HG02973 (cell line): ENCODE results near the gene TNS3.

Source experiments
- ATAC-seq: cut with Tn5 transposase; IDR thresholded peaks from one replicate; pipeline ENCODE4 v1.9.1; 2021; ENCODE audit warnings: moderate library complexity; ENCODE audit not compliant: unreplicated experiment

The TNS3 gene

DNA sequence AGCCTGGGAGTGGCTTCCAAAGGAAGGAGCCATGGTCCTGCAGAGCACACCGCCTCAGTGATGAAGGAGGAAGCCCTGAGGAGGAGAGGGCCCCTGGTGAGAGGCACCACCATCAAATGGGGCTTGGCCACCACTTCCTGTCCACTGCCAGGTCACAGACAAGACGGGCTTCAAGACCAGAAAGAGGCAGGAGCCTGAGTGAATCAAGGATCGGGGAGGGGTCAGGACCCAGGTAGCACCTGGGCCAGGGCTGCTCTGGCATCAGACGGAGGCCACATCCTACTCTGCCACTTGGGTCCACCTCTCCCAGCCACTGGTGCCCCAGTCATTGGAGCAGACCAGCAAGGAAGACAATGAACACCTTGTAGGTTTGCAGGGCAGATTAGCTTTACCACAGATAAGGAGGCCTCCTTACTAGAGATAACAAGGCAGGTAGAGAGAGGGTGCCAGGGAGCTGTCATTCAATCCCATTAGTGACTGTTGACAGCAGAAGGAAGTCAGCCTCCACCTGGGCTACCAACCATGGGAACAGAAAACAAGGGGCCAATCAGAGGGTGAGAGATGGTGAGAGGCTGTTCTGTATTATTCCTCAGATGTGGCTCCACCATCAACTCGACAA, 143.4 kb downstream of the TNS3 start:
- no peak for ATAC-seq

DNA sequence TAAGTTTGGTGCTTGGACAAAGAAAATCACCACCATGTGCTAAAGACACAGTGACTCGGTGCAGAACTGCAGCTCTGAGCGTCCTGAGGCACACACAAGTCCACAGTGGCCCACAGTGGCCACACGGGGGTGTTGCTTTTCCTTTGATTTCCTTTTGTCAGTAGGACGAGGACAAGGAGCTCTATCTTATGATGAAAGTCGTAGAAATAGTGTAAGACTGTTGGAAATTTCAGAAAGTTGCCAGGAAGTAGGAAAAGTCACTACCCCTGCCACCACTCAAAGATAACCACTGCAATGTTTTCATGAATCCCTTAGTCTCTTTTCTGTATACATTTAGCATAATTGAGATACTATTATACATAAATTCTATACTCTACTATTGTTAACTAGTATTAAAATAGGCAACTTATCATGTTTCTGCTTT, 146.0 kb downstream of the TNS3 start:
- no peak for ATAC-seq

DNA sequence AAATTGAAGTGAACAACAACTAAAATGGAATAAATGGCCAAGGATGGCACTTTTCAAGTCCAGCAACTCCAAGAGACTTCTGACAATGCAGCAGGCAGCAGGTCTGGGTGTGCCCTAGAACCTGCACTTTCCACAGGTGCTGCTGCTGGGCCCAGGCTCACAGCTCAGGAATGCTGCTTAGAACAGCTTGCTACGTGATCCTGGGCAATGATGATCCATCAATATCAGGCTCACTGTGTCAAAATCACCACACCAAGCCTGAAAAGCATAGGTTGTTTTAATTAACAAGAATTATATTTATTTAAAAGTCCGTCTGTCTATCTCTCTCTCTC, 148.4 kb downstream of the TNS3 start:
- no peak for ATAC-seq

DNA sequence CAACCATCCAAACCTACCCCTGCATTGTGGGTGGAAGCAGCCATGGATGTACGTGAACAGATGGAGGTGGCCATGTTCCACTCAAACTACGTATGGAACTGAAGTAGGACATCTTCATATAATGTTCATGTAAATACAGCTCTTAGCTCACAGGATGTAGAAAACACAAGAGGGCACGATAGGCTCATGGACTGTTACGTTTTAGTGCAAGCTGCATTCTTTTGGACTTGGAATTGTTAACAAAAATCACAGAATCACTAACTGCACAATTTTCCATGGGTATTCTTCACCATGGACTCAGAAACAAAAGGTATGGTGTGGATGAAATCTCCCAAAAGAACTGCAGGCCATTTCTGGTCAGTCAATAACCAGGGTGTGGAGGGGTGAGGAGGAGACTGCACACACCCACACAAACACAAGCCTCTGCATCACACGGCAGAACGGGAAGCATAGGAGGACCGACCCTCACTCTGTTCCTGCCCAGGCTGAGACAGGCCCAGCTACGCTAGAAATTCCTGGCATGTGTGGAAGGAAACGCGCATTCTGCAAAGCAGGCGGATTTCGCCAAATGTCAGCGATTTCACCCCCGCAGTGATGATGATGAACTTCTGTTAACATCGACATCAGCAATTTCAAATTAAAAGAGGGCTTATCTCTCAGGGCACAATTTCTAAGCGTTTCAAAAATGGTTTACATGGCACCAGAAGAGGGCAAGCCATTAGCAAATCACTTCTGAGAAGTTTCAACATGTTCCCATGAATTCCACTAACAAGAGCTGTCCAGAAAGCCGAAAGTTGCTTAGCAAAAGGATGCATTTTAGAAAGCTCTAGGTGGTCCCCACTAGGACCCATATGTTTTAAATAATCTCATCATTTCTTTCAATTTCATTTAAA, 149.0 kb downstream of the TNS3 start:
- no peak for ATAC-seq

DNA sequence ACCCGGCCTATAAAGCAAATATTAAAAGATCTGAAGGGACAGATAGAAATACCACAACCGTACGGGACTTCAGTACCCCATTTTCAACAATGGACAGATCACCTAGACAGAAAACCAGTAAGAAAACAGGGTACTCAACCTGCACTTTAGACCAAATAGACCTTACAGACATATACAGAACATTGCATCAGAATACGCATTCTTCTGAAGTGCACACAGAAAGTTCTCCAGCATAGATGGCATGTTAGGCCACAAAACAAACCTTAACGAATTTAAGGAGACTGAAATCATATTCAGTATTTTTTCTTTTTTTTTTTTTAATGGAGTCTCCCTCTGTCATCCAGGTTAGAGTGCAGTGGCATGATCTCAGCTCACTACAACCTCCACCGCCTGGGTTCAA, 151.5 kb downstream of the TNS3 start:
- ATAC-seq, result no peak

DNA sequence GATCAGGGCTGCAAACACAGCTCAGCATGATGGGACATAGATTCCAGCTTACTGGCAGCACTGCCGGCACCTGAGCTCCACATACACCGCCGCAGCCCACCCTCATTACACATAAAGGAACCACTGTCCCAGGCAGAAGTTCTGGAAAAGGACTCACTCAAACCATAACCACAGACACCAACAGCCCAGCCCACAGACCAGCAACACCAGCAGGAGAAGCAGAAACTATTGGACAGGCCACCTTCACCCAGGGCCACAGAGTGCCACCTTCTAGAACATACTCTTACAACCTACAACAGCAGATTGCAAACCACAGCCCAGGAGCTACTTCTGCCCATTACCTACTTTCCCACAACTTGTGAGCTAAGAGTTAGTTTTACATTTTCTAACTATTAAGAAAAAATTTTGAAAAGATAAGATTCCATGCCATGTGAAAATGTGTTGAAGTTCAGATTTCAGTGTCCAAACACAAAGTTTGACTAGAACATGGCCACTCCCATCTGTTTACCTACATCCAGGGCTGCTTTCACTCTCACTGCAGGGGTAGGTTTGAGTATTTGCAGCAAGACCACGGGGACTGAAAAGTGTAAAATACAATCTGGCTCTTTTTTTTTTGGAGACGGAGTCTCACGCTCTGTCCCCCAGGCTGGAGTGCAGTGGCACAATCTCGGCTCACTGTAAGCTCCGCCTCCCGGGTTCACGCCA, 153.0 kb downstream of the TNS3 start:
- no peak for ATAC-seq

DNA sequence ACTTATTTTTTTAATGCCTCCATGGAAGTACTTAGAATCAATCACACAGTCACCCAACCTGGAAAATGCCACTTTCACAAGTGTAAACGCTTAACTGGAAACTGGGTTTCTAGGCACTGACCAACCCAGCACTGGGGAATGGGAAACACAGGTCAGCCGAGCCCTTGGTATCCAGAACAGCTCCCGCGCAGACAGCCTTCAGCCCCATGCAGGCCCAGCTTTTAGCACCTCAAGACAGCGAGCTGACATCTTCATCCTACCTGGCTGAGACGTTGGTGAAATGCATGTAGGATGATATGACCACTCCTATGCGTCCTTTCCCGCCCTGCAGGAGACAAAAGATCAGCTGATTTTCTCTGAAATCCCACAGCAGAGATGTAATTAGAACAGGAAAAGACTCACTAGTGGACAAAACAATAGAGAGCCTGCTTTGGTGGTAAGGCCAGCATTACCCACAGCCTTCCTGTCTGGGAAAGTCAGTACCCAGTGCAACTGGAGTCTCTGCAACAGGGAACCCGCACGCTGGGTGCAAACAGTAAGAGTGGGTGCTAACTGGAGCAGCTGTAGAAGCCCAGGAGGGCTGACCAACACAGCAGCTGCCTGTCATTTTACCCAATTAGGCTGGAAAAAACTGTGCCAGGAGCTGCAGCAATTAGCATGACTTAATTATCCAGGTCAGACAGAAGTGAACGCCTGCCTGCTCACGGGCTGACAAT, 153.7 kb downstream of the TNS3 start:
- no peak for ATAC-seq

DNA sequence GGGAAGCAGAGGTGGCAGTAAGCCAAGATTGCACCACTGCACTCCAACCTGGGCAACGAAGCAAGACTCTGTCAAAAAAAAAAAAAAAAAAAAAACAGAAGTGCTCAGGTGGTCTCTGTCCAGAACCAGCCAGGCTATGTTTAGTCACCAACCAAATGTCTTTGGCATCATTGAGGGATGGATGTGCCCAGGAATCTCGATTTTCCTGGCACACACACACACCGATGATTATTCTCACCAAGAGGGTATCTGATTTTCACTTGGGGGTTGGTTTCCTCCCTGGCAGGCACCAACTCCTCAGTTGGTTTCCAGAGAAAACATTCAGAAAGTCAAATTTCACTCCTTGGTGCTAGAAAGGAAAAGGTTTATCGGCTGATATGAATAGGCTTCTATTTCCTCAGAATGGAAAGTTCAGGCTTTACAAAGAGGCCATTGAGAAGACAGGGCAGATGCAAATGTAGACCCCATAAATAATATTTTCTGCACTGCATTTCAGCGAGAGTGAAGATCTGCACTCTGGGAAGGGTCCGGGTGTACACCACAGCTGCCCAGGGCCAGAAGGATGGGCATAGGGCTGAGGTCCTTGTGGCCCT, 154.8 kb downstream of the TNS3 start:
- no peak for ATAC-seq

DNA sequence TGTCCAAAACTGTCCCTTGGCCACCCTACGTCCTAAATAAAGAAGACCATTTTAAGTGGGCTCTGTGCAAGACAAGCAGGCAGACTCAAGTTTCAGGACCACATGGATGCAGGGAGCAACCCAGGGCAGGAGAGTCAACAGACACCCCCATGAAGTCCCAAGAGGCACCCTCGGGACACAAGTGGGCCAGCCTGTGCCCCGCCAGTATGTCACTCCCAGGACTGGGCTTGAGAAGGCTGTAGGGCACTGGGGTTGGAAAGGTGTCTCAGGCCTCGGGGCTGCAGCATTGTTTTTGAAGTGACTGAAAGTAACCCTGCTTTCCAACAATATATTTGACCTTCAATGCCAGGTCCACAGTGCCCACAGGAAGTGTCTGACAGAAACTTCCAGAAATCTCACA, 157.4 kb downstream of the TNS3 start:
- ATAC-seq, result no peak

DNA sequence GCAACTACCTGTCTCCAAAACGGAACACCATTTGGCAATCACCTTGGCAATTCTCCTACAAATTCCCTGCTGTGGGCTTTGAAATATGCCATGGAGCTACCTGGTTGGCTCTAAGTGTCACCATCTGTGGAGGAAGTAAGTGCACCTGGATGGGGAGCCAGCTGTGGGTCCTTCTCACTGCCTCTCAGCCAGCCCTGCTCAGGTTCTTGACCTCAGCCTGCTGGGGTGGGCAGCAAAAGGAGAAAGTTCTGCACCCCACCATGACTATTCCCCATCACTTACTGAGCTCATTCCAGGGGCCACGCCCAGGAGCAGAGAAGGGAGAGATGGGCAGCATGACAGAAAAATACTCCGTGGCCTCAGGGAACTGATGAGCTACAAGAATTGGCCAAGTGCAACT, 158.7 kb downstream of the TNS3 start:
- ATAC-seq, result no peak

DNA sequence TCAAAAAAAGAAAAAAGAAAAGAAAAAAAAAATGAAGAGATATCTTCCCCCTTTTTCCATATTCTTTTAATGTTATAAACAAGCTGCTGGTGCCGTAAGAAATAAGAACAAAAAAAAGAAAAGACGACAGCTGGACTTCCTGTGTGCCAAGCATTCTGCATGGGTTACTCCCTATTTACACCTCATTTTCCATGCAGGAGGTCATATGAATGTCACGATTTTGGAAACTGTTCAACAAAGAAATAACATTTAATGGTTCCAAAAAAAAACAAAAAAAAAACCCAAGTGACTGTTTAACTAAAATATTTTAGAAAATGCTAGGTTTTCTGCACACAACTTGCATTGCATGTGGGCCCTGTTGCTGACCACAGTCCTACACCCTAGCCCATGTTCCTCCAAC, 159.3 kb downstream of the TNS3 start:
- ATAC-seq, result no peak

DNA sequence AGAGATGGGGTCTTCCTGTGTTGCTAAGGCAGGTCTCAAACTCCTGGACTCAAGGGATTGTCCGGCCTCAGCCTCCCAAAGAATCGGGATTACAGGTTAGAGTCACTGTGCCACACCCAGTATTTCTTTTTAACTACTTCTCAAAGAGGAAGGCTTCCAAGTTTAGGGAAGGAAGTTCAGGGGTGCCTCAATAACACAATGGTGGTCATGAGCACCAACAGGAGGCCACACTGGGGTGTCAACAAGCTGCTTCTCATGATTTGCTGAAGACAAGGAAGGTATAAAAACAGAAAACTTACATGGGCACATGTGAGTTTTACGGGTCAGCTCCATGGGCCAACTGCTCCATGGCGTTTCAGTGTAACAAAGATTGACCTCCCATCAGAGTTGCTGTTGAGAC, 160.5 kb downstream of the TNS3 start:
- no peak for ATAC-seq

DNA sequence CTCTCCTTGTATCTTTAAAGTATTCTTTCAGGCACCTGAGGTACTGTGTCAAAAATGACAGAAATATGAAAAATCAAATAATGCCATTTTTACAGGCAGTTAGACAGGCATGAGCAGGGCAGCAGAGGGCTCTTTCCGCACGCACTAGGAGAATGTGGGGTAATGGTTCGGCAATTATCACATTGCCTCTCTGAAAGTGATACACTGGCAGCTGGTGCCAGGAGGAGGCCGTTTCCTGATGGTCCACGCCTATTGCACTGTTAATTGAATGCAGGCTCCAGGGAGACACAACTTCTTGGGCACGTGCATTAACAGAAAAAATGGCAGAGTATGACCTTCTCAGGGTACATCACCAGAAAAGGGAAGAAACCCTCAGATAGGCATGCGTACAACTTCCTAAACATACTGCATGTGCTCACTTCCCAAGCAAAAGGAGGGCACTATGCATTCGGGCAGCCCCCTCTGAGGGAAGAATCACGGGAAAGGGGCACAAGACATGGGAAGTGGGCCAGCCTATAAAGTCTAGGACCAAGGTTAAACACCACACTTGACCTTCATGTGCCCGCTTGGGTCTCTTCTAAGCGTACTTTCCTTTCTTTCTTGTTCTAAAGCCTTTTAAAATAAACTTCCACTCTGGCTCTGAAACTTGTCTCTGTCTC, 161.7 kb downstream of the TNS3 start:
- ATAC-seq, result no peak

DNA sequence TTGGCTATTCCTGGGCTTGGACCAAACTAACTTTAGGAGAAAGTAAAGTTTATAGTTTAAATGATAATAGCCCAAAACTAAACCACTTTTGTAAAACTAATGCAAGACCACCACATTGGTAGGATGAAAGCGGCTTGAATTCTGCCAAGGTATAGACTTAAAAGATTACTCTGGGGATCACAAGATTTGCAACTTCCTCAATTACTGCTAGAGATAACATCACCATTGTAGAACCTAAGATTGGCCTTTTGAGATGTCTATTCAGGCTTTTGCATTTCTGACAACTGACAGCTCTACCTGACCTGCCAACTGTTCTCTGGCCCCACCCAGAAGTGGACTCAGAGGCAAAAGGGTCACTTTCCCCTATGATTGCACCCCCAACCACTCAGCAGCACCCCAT, 162.4 kb downstream of the TNS3 start:
- no peak for ATAC-seq

DNA sequence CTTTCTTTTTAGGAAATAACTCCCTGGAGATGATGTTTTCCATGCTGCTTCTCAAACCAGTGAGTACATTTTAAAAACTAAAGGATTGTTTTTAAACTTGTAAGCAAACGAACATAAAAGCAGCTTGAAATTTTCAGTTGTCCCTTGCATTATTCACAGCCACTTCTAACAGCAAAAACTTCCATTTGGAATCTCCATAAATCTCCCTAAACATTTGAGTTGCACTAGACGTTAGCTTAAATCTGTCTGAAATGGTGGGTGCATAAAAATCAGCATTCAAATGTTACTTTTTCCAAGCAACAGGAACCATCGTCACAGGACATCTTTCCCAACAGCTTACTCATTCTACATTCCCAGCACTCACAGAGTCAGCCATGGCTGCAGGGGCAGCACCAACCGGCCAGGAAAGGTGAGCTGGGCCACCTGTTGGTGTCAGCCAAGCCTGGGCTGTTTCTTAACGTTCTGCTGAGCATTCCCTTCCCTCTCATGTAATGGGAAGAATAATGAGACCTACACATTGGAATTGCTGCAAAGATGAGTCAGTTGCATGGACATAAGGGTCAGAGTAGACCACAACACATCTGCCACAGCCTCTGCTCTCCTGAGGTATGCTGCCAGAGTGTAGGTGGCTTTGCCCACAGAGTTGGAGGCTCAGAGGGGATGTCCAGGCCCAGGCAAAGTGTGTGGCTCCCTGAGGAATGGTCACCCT, 163.2 kb downstream of the TNS3 start:
- no peak for ATAC-seq

DNA sequence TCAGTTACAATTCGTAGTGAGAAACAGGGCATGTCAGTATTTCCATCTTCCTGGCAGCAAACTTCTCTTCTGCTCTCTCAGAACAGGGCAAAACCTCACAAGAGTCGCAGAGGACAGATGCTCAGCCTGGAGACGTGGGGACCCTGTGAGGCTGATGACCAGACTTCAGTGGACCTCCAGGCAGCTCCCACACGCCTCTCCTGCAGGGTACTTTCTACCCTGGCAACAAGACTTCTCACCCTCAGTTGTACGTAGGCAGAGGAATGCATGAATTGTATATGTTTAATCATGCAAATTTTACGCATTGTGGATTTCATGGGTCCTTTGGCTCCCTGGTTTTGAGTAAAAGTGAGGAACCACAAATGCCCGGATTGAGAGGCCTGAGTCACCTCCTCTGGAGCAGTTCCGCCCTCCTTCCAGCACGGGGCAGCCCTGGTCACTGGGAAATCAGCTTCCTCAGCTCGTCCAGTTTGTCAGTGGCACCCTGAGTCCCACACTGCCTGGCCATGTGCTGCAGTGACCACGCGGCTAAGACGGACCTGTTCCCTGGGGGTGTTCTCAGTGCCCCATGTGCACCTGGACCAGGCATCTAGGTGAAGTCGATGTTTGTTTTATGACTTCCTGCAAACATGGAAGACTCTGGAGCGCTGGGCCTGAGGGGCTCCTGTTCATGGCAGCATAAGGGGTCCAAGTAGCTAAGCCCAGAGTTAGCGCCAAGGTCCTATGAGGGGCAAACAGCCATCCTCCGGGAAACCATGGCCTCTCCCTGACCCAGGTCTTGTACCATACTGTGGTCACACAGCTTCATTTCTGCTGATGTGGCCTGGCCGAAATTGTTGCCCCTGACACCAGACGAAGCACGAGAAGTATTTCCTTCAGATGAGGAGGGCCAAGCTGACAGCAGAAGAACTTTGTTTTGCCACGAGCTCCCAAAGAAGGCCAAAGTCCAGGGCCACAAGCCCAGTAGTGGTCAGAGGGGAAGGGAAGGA, 165.1 kb downstream of the TNS3 start:
- ATAC-seq, result no peak

DNA sequence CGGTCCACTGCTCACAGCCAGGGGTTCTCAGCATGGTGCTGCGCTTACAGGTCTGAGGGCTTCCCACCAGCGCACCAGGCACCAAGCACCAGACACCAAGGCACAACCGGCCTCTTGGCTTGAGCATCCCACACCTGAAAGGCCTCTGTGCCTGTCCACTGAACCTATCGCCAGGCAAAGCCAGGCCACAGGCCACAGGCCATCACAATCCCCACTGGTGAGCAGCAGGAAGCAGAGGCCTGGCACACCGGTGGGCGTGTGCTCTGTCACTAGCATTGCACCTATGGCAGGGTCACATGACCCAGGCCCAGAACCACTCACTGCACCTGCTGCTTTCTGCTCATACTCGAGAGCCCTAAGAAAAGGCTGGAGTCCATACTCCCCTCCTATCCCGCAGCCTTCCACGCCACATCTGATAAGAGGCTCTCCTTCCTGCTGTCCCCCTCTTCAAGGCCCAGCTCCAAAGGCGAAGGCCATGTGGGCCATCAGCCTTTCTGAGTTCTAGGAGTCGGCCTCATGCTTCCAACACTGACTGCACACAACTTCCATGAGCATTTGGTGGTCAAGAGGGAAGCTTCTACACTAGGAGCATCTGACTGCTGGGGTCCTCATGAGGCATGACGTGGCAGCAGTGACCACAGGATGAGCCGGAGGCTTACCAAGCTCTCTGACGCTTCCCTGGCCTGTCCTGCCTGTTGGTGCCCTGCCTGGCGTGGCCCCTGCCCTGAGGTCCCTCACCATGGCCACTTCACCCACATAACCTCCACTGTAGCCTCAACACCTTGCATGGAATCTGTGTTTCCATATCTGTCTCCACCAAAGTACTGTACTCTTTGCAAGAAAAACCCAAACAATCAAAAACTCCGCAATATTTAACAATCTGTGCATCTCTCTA, 166.3 kb downstream of the TNS3 start:
- no peak for ATAC-seq
